ENCODE measurements around the gene TRIM49D2.
"Not testable (repeated sequence)": the region's sequence is repeated elsewhere in the genome, so short reads cannot be mapped to it uniquely, and the experiment has no call there.

TRIM49D2 gene

GRCh38 chr11:89923764-89924163 is at the start of gene TRIM49D2:
TSS of gene TRIM49D2 (plus strand) at chr11:89924064. CDS start at chr11:89926762, 2,698 bp downstream.
- DNase-seq, result not testable (repeated sequence)

GRCh38 chr11:89877511-89877910 is 46.4 kb upstream of the TRIM49D2 start:
- not testable (repeated sequence) for DNase-seq

- not testable (repeated sequence) for DNase-seq
These were observed 30.6 kb upstream of the TRIM49D2 start for GRCh38 chr11:89893245-89893644.

- DNase-seq, result not testable (repeated sequence)
These were observed 23.1 kb upstream of the TRIM49D2 start for GRCh38 chr11:89900809-89901208.

- no peak for DNase-seq
These were observed 1.6 kb upstream of the TRIM49D2 start, which contains the start of gene TRIM49D1 for GRCh38 chr11:89922195-89922660. TSS of gene TRIM49D1 (minus strand) at chr11:89922245. CDS start at chr11:89917710, 4,535 bp downstream.

- DNase-seq, result not testable (repeated sequence)
These were observed 37.0 kb downstream of the TRIM49D2 start for GRCh38 chr11:89960833-89961232.

GRCh38 chr11:89965737-89966136 is 41.9 kb downstream of the TRIM49D2 start, which contains the start of gene TRIM64:
TSS of gene TRIM64 (plus strand) at chr11:89966037. CDS start at chr11:89968504, 2,467 bp downstream.
- DNase-seq, result not testable (repeated sequence)

Data from NCI-H2081 (cell line).